Head of caudate nucleus (tissue), 42 donors: Measurements from ENCODE around the gene GNG7.
"Not testable (repeated sequence)": the region's sequence is repeated elsewhere in the genome, so short reads cannot be mapped to it uniquely, and the experiment has no call there.

Experiments
- DNase-seq, 42 donors: peaks; one replicate each; pipeline versions ENCODE4 v3.0.0 to v3.0.0-alpha.2; 2020 to 2021; ENCODE audit warnings: mixed read lengths in 7 of 42
- intact Hi-C: fragments of 100-400 bp; cut with DNase I; formaldehyde crosslinking; loops from one replicate; pipeline ENCODE4 v1.15.0; 2022

The GNG7 gene

DNA sequence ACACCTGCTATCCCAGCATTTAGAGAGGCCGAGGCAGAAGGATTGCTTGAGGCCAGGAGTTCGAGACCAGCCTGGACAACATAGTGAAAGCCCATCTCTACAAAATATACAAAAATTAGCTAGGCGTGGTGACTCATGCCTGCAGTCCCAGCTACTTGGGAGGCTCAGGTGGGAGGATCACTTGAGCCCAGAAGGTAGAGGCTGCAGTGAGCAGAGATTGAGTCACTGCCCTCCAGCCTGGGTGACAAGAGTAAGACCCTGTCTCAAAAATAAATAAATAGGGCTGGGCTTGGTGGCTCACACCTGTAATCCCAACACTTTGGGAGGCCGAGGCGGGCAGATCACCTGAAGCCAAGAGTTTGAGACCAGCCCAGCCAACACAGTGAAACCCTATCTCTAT lies 238.8 kb downstream of the GNG7 start:
- DNase-seq, intact Hi-C loops: not testable (repeated sequence)

DNA sequence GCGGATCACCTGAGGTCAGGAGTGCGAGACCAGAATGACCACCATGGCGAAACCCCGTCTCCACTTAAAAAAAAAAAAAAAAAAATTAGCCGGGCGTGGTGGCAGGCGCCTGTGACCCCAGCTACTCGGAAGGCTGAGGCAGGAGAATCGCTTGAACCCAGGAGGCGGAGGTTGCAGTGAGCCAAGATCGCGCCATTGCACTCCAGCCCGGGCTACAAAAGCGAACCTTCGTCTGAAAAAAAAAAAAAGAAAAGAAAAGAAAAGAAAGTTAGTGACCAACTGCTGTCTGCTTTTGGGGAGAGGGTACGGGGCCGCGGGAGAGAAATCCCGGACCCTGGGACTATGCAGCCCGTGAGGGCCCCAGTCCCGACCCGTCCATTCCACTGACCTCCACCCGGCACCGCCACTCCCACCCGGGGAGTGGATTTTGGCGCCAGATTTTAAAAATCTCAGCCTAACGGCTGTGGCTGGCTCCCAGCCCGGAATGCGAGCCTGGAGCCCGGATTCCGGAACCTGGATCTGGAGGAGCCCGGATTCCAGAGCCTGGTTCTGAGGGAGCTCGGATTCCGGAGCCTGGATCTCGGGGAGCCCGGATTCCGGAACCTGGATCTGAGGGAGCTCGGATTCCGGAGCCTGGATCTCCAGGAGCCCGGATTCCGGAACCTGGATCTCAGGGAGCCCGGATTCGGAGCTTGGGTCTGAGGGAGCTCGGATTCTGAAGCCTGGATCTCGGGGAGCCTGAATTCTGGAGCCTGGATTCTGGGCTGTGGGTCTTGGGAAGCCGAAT lies 239.7 kb downstream of the GNG7 start:
- intact Hi-C loops, result no loop called here
- DNase-seq, result peak; percentile 75 to 94 (median 86)

DNA sequence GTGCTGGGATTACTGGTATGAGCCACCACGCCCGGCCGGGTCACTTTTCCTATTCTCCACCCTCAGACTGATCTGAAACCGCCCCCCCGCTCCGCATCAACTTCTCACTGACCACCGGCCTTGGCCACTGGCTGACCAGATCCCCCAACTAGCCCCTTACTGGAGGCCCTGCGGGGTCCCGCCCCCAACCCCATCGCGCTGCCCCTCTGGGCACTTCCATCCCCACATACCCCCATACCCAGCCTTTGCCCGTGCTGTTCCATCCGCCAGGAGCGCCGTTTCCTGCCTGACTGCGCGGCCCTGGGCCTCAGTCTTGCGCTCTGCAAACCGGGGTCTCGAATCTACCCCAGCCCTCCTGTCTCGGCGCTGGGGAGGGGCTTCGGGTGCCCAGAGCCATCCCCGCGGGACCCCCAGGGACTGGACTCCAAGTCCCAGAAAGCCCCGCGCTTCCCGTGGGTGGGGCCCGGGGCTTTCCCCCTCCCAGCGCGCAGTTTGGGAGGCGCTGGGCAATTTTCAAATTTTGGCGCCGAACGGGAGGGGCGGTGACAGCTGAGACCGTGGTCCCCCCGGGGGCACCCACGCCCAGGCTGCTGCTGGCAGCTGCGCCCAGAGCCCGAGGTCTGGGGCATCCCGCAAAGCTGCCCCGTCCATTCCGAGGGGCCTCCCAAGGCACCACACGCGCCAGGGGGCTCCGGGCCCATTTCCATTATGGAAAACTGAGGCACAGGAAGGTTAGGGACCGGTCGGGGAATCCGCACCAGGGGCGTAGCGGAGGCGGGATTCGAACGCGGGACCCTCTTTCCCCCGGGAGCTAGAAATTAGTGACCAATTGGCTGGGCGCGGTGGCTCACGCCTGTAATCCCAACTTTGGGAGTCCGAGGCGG lies 240.5 kb downstream of the GNG7 start:
- intact Hi-C loops, result no loop called here
- peak in 28 of 42 donors; percentile 18 to 70 (median 33) for DNase-seq
